HEK293 (cell line): ENCODE data around the gene PDIA5.

Experiments used
- CTCF ChIA-PET: fragments of 350-600 bp; formaldehyde crosslinking; extraction: SDS; loops from one replicate; lab custom pipeline; 2021; ENCODE audit warnings: antibody characterized with exemption; lab: Yijun Ruan, JAX
- POLR2A ChIA-PET: fragments of 300-600 bp; formaldehyde crosslinking; extraction: SDS; loops from one replicate; lab custom pipeline; 2020; ENCODE audit warnings: antibody characterized with exemption, inconsistent platforms; lab: Yijun Ruan, JAX
- H3K27ac ChIP-seq: fragments of 200-500 bp; sonication (Bioruptor generic); 2 replicates; pipeline ENCODE4 v1.5.1; 2014; ENCODE audit warnings: low read depth, low read length, control low read depth, inconsistent platforms; ENCODE audit errors: extremely low read depth
- H3K36me3 ChIP-seq, 2 experiments: fragments of 200-500 bp in 1 of 2; sonication (Bioruptor generic) in 1 of 2; 1 replicate in 1 of 2; 2 replicates in 1 of 2; pipeline ENCODE4 v1.5.1; 2014 to 2017; ENCODE audit warnings: inconsistent platforms in 2 of 2, low read length in 2 of 2; ENCODE audit not compliant: control insufficient read depth in 2 of 2, insufficient read depth in 1 of 2
- H3K4me1 ChIP-seq: fragments of 200-500 bp; sonication (Bioruptor generic); 2 replicates; pipeline ENCODE4 v1.5.1; 2014; ENCODE audit warnings: mild to moderate bottlenecking, low read length, inconsistent platforms; ENCODE audit not compliant: control insufficient read depth, insufficient read depth
- H3K4me3 ChIP-seq: 2 replicates; pipeline ENCODE4 v1.5.1; 2011; ENCODE audit warnings: low read depth, mild to moderate bottlenecking, control low read depth, low read length, moderate library complexity
- H3K9me3 ChIP-seq: fragments of 200-500 bp; sonication (Bioruptor generic); 2 replicates; pipeline ENCODE4 v1.5.1; 2014; ENCODE audit warnings: low read depth, low read length, inconsistent platforms; ENCODE audit not compliant: control insufficient read depth, insufficient read depth
- BCL11B ChIP-seq: fragments of 450-650 bp; formaldehyde crosslinking; IDR thresholded peaks from 2 replicates; pipeline ENCODE4 v1.5.1; 2016; ENCODE audit warnings: low read depth, missing biosample characterization, missing genetic modification characterization
- GLIS1 ChIP-seq: fragments of 450-650 bp; formaldehyde crosslinking; IDR thresholded peaks from 2 replicates; pipeline ENCODE4 v1.5.1; 2016; ENCODE audit warnings: missing biosample characterization, missing genetic modification characterization
- GLIS2 ChIP-seq: fragments of 450-650 bp; formaldehyde crosslinking; IDR thresholded peaks from 2 replicates; pipeline ENCODE4 v1.5.1; 2016; ENCODE audit warnings: missing biosample characterization, missing genetic modification characterization
- HOXA7 ChIP-seq: sonication (generic); formaldehyde crosslinking; IDR thresholded peaks from 2 replicates; pipeline ENCODE4 v1.8.1; 2022; ENCODE audit warnings: missing genetic modification reagents, borderline replicate concordance
- SCRT2 ChIP-seq: fragments of 450-650 bp; formaldehyde crosslinking; IDR thresholded peaks from 2 replicates; pipeline ENCODE4 v1.5.1; 2016; ENCODE audit warnings: missing biosample characterization, missing genetic modification characterization
- TCF7L2 ChIP-seq: IDR thresholded peaks from 2 replicates; pipeline ENCODE4 v1.6.1; 2011; ENCODE audit warnings: low read depth, mild to moderate bottlenecking, inconsistent platforms, low read length, moderate library complexity, borderline replicate concordance
- WT1 ChIP-seq: fragments of 450-650 bp; formaldehyde crosslinking; IDR thresholded peaks from 2 replicates; pipeline ENCODE4 v1.5.1; 2016; ENCODE audit warnings: missing biosample characterization, missing genetic modification characterization
- ZFP41 ChIP-seq: fragments of 450-650 bp; formaldehyde crosslinking; IDR thresholded peaks from 2 replicates; pipeline ENCODE4 v1.5.1; 2016; ENCODE audit warnings: missing biosample characterization, missing genetic modification characterization, borderline replicate concordance
- ZNF112 ChIP-seq: fragments of 450-650 bp; formaldehyde crosslinking; IDR thresholded peaks from 2 replicates; pipeline ENCODE4 v1.5.0; 2017; ENCODE audit warnings: missing biosample characterization, missing genetic modification characterization
- ZNF132 ChIP-seq: fragments of 450-650 bp; formaldehyde crosslinking; IDR thresholded peaks from 2 replicates; pipeline ENCODE4 v1.5.1; 2017; ENCODE audit warnings: missing biosample characterization, missing genetic modification characterization, borderline replicate concordance
- ZNF138 ChIP-seq: fragments of 450-650 bp; formaldehyde crosslinking; IDR thresholded peaks from 2 replicates; pipeline ENCODE4 v1.5.1; 2016; ENCODE audit warnings: missing biosample characterization, missing genetic modification characterization, borderline replicate concordance
- ZNF202 ChIP-seq: fragments of 450-650 bp; formaldehyde crosslinking; IDR thresholded peaks from 2 replicates; pipeline ENCODE4 v1.5.1; 2016; ENCODE audit warnings: missing biosample characterization, missing genetic modification characterization, borderline replicate concordance
- ZNF23 ChIP-seq: fragments of 450-650 bp; formaldehyde crosslinking; IDR thresholded peaks from 2 replicates; pipeline ENCODE4 v1.5.1; 2016; ENCODE audit warnings: missing biosample characterization, missing genetic modification characterization, borderline replicate concordance
- ZNF366 ChIP-seq: fragments of 450-650 bp; formaldehyde crosslinking; conservative IDR thresholded peaks from 2 replicates; pipeline ENCODE4 v1.5.1; 2016; ENCODE audit warnings: missing biosample characterization, missing genetic modification characterization
- ZNF501 ChIP-seq: fragments of 450-650 bp; formaldehyde crosslinking; IDR thresholded peaks from 2 replicates; pipeline ENCODE4 v1.5.1; 2016; ENCODE audit warnings: missing biosample characterization, missing genetic modification characterization
- ZNF548 ChIP-seq: fragments of 450-650 bp; formaldehyde crosslinking; IDR thresholded peaks from 2 replicates; pipeline ENCODE4 v1.5.1; 2016; ENCODE audit warnings: missing biosample characterization, missing genetic modification characterization
- ZNF558 ChIP-seq: fragments of 450-650 bp; formaldehyde crosslinking; IDR thresholded peaks from 2 replicates; pipeline ENCODE4 v1.5.1; 2016; ENCODE audit warnings: missing biosample characterization, missing genetic modification characterization
- ZNF670 ChIP-seq: fragments of 450-650 bp; formaldehyde crosslinking; IDR thresholded peaks from 2 replicates; pipeline ENCODE4 v1.5.1; 2016; ENCODE audit warnings: missing biosample characterization, missing genetic modification characterization, low read depth
- ZNF76 ChIP-seq: fragments of 450-650 bp; formaldehyde crosslinking; IDR thresholded peaks from 2 replicates; pipeline ENCODE4; 2016; ENCODE audit warnings: low read depth, missing biosample characterization, missing genetic modification characterization, borderline replicate concordance
- ZNF777 ChIP-seq: fragments of 450-650 bp; formaldehyde crosslinking; IDR thresholded peaks from 2 replicates; pipeline ENCODE4 v1.5.1; 2017; ENCODE audit warnings: missing biosample characterization, missing genetic modification characterization, borderline replicate concordance
- ZNF785 ChIP-seq: fragments of 450-650 bp; formaldehyde crosslinking; IDR thresholded peaks from 2 replicates; pipeline ENCODE4 v1.5.1; 2016; ENCODE audit warnings: missing biosample characterization, missing genetic modification characterization
- ZSCAN16 ChIP-seq: fragments of 450-650 bp; formaldehyde crosslinking; IDR thresholded peaks from 2 replicates; pipeline ENCODE4 v1.5.1; 2016; ENCODE audit warnings: missing biosample characterization, missing genetic modification characterization
- TF ChIP-seq, protein P1 (sequence below): fragments of 450-650 bp; formaldehyde crosslinking; IDR thresholded peaks from 2 replicates; pipeline ENCODE4 v1.5.1; 2017; ENCODE audit warnings: missing biosample characterization, missing genetic modification characterization
- TF ChIP-seq, protein P2 (sequence below): fragments of 450-650 bp; formaldehyde crosslinking; IDR thresholded peaks from 2 replicates; pipeline ENCODE4 v1.5.1; 2016; ENCODE audit warnings: missing biosample characterization, missing genetic modification characterization
- TF ChIP-seq, protein P3 (sequence below): fragments of 450-650 bp; formaldehyde crosslinking; IDR thresholded peaks from 2 replicates; pipeline ENCODE4 v1.5.1; 2016; ENCODE audit warnings: missing biosample characterization, missing genetic modification characterization
- TF ChIP-seq, protein P4 (sequence below): sonication (generic); formaldehyde crosslinking; IDR thresholded peaks from 2 replicates; pipeline ENCODE4 v1.8.1; 2022; ENCODE audit warnings: mild to moderate bottlenecking, moderate library complexity, missing genetic modification reagents

Gene PDIA5

DNA sequence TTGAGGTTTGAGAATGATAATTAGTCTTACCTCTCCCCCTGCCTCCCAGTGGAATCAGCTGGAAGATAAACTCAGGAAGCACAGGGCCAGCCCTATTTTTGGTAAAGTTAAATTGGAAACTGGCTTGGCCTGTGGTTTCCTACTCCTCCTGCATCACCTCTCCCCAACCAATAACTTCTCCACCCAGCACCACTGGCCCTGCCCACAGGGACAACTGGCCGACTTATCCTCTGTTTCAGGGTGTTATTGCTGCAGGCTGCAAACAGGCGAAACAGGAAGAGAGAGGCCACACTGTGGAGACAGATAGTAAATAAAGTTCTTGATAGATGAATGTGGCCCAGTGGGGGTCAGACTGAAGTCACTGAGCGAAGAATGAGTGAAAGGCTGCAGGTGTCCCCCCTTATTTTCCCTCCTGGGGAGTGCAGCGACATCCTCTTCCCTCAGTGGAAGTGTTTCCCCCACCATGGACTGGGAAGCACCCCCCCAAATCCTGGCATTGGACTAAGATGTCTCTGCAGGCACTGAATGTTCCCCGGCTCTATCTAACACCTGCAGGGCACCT lies 47.1 kb downstream of the PDIA5 start:
- no peak overlapping the region for H3K27ac ChIP-seq
- no peak overlapping the region for H3K4me3 ChIP-seq
- ChIA-PET POLR2A (no interaction called here), CTCF (interaction anchor here (1.2 kb wide), 1 partner anchor 13 kb away, joined by 3 read pairs; no protein-coding TSS in a partner anchor)
- peaks cover 0 to 75% of the 10 kb centered on the region in 2 experiments; a peak in 1 of 3 replicates for H3K36me3 ChIP-seq
- no peaks in the 10 kb centered on the region for H3K4me1 ChIP-seq
- TF ChIP-seq ZNF138 (tag by site-specific recombination) (no peak), ZNF23 (tag by site-specific recombination) (no peak), GLIS1 (tag by site-specific recombination) (no peak), TCF7L2 (no peak)
- TF ChIP-seq, protein P1, sequence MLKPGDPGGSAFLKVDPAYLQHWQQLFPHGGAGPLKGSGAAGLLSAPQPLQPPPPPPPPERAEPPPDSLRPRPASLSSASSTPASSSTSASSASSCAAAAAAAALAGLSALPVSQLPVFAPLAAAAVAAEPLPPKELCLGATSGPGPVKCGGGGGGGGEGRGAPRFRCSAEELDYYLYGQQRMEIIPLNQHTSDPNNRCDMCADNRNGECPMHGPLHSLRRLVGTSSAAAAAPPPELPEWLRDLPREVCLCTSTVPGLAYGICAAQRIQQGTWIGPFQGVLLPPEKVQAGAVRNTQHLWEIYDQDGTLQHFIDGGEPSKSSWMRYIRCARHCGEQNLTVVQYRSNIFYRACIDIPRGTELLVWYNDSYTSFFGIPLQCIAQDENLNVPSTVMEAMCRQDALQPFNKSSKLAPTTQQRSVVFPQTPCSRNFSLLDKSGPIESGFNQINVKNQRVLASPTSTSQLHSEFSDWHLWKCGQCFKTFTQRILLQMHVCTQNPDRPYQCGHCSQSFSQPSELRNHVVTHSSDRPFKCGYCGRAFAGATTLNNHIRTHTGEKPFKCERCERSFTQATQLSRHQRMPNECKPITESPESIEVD (tag by site-specific recombination): no peak
- H3K9me3 ChIP-seq: no peaks in the 10 kb centered on the region

DNA sequence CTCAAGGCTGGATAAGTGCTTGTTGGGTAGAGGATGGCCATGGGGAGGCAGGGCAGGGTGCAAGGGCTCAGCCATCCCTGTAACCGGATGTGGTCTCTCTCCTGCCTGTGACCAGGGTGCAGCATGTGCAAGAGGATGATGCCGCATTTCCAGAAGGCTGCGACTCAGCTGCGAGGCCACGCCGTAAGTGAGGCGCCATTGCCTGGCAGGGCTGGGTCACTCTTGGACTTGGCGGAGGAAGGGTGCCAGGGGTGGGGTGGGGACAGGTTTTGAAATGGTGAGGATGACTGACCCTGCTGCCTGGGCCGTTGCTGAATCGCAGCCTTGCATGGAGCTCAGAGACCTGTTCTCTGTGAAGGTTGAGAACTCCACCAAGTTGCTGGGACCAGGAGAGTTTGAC lies 49.3 kb downstream of the PDIA5 start:
- CTCF ChIA-PET: no interaction called here
- no peaks in the 10 kb centered on the region for H3K9me3 ChIP-seq
- no peak for TF ChIP-seq HOXA7
- no peak for TF ChIP-seq ZNF777 (tag by site-specific recombination)
- no peak for TF ChIP-seq ZSCAN16
- TF ChIP-seq ZNF112: no peak
- no peak for TF ChIP-seq WT1 (tag by site-specific recombination)
- TF ChIP-seq GLIS2 (tag by site-specific recombination): no peak
- no peak for TF ChIP-seq SCRT2 (tag by site-specific recombination)
- TF ChIP-seq BCL11B (tag by site-specific recombination): no peak
- no peak for TF ChIP-seq ZNF132 (tag by site-specific recombination)
- TF ChIP-seq ZNF558 (tag by site-specific recombination): no peak
- no peak for TF ChIP-seq ZNF202 (tag by site-specific recombination)
- POLR2A ChIA-PET: no interaction called here
- H3K27ac ChIP-seq: no peak overlapping the region
- H3K36me3 ChIP-seq: peaks cover 0 to 80% of the 10 kb centered on the region in 2 experiments; a peak in 1 of 3 replicates
- H3K4me1 ChIP-seq: no peaks in the 10 kb centered on the region
- no peak overlapping the region for H3K4me3 ChIP-seq

DNA sequence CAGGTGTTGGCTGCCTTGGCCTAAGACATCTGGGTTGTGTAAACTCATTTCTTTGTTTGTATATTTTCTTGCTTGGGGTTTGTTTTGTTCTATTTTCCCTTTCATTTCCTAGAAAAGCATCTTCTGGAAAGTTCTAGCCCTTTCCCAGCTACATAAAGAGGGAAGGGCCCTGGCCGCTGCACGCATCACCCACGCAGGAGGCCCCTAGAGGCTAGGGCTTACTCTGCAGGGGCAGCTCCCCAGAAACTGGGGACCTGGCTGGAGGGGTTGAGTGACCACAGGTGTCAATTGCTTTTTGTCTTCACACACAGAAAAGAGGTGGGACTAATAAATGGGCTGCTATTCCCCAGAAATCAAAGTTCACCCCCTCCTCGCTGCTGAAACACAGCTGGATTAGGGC lies 52.6 kb downstream of the PDIA5 start:
- Histone ChIP-seq H3K27ac (no peak overlapping the region), H3K36me3 (peaks cover 0 to 89% of the 10 kb centered on the region in 2 experiments; a peak in 1 of 3 replicates), H3K9me3 (no peaks in the 10 kb centered on the region), H3K4me3 (no peak overlapping the region), H3K4me1 (no peaks in the 10 kb centered on the region)
- POLR2A ChIA-PET: no interaction called here
- CTCF ChIA-PET: no interaction called here
- TF ChIP-seq, protein P2, sequence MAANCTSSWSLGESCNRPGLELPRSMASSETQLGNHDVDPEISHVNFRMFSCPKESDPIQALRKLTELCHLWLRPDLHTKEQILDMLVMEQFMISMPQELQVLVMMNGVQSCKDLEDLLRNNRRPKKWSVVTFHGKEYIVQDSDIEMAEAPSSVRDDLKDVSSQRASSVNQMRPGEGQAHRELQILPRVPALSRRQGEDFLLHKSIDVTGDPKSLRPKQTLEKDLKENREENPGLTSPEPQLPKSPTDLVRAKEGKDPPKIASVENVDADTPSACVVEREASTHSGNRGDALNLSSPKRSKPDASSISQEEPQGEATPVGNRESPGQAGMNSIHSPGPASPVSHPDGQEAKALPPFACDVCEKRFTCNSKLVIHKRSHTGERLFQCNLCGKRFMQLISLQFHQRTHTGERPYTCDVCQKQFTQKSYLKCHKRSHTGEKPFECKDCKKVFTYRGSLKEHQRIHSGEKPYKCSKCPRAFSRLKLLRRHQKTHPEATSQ (tag by site-specific recombination): no peak
- TF ChIP-seq ZNF366: no peak
- TF ChIP-seq ZNF548 (tag by site-specific recombination): no peak
- TF ChIP-seq, protein P3, sequence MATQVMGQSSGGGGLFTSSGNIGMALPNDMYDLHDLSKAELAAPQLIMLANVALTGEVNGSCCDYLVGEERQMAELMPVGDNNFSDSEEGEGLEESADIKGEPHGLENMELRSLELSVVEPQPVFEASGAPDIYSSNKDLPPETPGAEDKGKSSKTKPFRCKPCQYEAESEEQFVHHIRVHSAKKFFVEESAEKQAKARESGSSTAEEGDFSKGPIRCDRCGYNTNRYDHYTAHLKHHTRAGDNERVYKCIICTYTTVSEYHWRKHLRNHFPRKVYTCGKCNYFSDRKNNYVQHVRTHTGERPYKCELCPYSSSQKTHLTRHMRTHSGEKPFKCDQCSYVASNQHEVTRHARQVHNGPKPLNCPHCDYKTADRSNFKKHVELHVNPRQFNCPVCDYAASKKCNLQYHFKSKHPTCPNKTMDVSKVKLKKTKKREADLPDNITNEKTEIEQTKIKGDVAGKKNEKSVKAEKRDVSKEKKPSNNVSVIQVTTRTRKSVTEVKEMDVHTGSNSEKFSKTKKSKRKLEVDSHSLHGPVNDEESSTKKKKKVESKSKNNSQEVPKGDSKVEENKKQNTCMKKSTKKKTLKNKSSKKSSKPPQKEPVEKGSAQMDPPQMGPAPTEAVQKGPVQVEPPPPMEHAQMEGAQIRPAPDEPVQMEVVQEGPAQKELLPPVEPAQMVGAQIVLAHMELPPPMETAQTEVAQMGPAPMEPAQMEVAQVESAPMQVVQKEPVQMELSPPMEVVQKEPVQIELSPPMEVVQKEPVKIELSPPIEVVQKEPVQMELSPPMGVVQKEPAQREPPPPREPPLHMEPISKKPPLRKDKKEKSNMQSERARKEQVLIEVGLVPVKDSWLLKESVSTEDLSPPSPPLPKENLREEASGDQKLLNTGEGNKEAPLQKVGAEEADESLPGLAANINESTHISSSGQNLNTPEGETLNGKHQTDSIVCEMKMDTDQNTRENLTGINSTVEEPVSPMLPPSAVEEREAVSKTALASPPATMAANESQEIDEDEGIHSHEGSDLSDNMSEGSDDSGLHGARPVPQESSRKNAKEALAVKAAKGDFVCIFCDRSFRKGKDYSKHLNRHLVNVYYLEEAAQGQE (tag by site-specific recombination): no peak
- no peak for TF ChIP-seq ZNF501 (tag by site-specific recombination)
- TF ChIP-seq ZNF670 (tag by site-specific recombination): no peak
- TF ChIP-seq HOXA7: no peak
- no peak for TF ChIP-seq ZNF76 (tag by site-specific recombination)
- no peak for TF ChIP-seq ZNF785 (tag by site-specific recombination)
- TF ChIP-seq, protein P4, sequence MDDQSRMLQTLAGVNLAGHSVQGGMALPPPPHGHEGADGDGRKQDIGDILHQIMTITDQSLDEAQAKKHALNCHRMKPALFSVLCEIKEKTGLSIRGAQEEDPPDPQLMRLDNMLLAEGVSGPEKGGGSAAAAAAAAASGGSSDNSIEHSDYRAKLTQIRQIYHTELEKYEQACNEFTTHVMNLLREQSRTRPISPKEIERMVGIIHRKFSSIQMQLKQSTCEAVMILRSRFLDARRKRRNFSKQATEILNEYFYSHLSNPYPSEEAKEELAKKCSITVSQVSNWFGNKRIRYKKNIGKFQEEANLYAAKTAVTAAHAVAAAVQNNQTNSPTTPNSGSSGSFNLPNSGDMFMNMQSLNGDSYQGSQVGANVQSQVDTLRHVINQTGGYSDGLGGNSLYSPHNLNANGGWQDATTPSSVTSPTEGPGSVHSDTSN (CRISPR knock-in tag): no peak
- no peak for TF ChIP-seq ZFP41 (tag by site-specific recombination)
